Cardiac fibroblast (primary cell): ENCODE data around the gene TACR1.

Experiments
- DNase-seq, 2 donors: peaks; one replicate each; pipeline versions ENCODE4 v3.0.0 to v3.0.0-alpha.2; 2010; ENCODE audit warnings: low read depth in 2 of 2
- H3K4me3 ChIP-seq, 2 donors: replicated peaks in 1 of 2; 1 replicate in 1 of 2; 2 replicates in 1 of 2; pipeline ENCODE4 v1.5.1; 2011; ENCODE audit warnings: low read depth in 2 of 2, low read length in 2 of 2, mild to moderate bottlenecking in 2 of 2, moderate library complexity in 1 of 2
- TF ChIP-seq, protein P1 (sequence below): IDR thresholded peaks from one replicate; pipeline ENCODE4 v1.5.1; 2011; ENCODE audit warnings: low read depth, mild to moderate bottlenecking, low read length, inconsistent platforms

TACR1 gene

DNA sequence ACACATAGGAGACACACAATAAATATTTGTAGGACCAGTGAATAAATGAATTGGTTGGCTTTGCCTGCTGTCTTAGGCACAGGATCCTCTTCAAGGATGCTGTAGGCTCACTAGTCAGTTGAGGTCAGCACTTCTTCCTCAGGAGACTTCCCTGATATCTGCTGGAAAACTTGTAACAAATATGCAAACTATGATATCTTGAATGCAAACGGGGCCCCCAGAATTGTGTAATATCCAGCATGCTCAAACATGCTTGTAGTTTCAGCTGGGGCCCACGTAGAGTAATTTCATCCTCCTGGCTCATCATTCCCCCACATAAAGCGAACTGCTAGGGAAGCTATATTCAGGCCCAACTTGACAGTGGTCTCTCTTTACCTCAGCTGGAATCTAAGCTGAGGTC lies 197.3 kb downstream of the TACR1 start:
- no peak overlapping the region for H3K4me3 ChIP-seq
- DNase-seq: peak; percentile 9 to 79
- TF ChIP-seq, protein P1, sequence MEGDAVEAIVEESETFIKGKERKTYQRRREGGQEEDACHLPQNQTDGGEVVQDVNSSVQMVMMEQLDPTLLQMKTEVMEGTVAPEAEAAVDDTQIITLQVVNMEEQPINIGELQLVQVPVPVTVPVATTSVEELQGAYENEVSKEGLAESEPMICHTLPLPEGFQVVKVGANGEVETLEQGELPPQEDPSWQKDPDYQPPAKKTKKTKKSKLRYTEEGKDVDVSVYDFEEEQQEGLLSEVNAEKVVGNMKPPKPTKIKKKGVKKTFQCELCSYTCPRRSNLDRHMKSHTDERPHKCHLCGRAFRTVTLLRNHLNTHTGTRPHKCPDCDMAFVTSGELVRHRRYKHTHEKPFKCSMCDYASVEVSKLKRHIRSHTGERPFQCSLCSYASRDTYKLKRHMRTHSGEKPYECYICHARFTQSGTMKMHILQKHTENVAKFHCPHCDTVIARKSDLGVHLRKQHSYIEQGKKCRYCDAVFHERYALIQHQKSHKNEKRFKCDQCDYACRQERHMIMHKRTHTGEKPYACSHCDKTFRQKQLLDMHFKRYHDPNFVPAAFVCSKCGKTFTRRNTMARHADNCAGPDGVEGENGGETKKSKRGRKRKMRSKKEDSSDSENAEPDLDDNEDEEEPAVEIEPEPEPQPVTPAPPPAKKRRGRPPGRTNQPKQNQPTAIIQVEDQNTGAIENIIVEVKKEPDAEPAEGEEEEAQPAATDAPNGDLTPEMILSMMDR: no peak

DNA sequence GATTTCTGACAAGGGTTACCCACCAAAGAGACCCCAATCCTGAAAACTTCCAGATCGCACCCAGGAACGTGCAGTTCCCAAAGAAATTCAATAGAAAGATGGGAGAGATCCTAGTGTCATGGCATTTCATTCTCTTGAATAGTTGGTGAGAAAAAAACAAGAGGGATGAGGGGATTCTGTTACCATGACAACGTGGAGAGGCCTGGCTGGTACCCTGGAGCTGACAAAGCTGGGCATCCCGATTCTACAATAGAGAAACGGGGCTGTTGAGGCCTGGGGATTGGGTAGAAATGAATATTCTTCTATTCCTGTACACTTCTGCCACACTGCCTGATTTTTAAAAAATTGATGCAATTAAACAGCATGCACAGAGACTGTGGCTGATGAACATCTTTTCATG lies 199.9 kb downstream of the TACR1 start:
- H3K4me3 ChIP-seq: no peak overlapping the region
- TF ChIP-seq, protein P1: no peak
- no peak for DNase-seq
